Astrocyte (in vitro differentiated cells and primary cell): ENCODE data around the gene OSM. TPM values are rescaled to one million over a fixed set of nuclear protein-coding genes. Genes with fewer than 3 reads are reported as not detected.
A peak's percentile ranks its signal among the peaks of the same experiment; 100 is the strongest.

ENCODE experiments used
- DNase-seq: peaks from one replicate; pipeline ENCODE4 v3.0.0-alpha.2; 2010; ENCODE audit warnings: low read depth
- FAIRE-seq: peaks from 2 replicates; lab custom pipeline; 2011; peaks lifted over from hg19 to GRCh38; lab: Jason Lieb, UNC
- H2AFZ ChIP-seq: 2 replicates; pipeline ENCODE4 v1.6.0; 2012; ENCODE audit warnings: low read depth, low read length, inconsistent platforms
- H3K27ac ChIP-seq: 2 replicates; pipeline ENCODE4 v1.5.1; 2011; ENCODE audit warnings: low read depth, low read length, inconsistent platforms
- H3K27me3 ChIP-seq: 2 replicates; pipeline ENCODE4 v1.6.0; 2011; ENCODE audit warnings: low read length, inconsistent platforms; ENCODE audit not compliant: insufficient read depth
- H3K36me3 ChIP-seq: 2 replicates; pipeline ENCODE4 v1.5.1; 2011; ENCODE audit warnings: low read length, inconsistent platforms; ENCODE audit not compliant: insufficient read depth
- H3K4me1 ChIP-seq: 2 replicates; pipeline ENCODE4 v1.5.1; 2011; ENCODE audit warnings: low read length, inconsistent platforms; ENCODE audit not compliant: insufficient read depth
- H3K4me2 ChIP-seq: 2 replicates; pipeline ENCODE4 v1.6.0; 2012; ENCODE audit warnings: low read length, inconsistent platforms
- H3K4me3 ChIP-seq: 2 replicates; pipeline ENCODE4 v1.5.1; 2011; ENCODE audit warnings: low read depth, mild to moderate bottlenecking, low read length, inconsistent platforms; ENCODE audit not compliant: insufficient read depth
- H3K79me2 ChIP-seq: 2 replicates; pipeline ENCODE4 v1.6.0; 2012; ENCODE audit warnings: mild to moderate bottlenecking, low read length, inconsistent platforms; ENCODE audit not compliant: insufficient read depth
- H3K9ac ChIP-seq: 2 replicates; pipeline ENCODE4 v1.6.0; 2012; ENCODE audit warnings: mild to moderate bottlenecking, low read length, inconsistent platforms
- H3K9me3 ChIP-seq: 2 replicates; pipeline ENCODE4 v1.5.1; 2012; ENCODE audit warnings: low read depth, mild to moderate bottlenecking, low read length, inconsistent platforms; ENCODE audit not compliant: insufficient read depth
- H4K20me1 ChIP-seq: 2 replicates; pipeline ENCODE4 v1.6.0; 2012; ENCODE audit warnings: low read length, inconsistent platforms; ENCODE audit not compliant: insufficient read depth
- H3K27ac Mint-ChIP-seq: one replicate; pipeline ENCODE4 v1.8.0; 2021; ENCODE audit warnings: mild to moderate bottlenecking, mixed read lengths; ENCODE audit not compliant: unreplicated experiment
- H3K27me3 Mint-ChIP-seq: one replicate; pipeline ENCODE4 v1.8.0; 2021; ENCODE audit warnings: low read depth, mixed read lengths; ENCODE audit not compliant: unreplicated experiment
- H3K36me3 Mint-ChIP-seq: one replicate; pipeline ENCODE4 v1.8.0; 2021; ENCODE audit warnings: low read depth, mixed read lengths; ENCODE audit not compliant: unreplicated experiment
- H3K4me1 Mint-ChIP-seq: one replicate; pipeline ENCODE4 v1.8.0; 2021; ENCODE audit warnings: low read depth, mixed read lengths; ENCODE audit not compliant: unreplicated experiment
- H3K4me3 Mint-ChIP-seq: one replicate; pipeline ENCODE4 v1.8.0; 2021; ENCODE audit warnings: mild to moderate bottlenecking, moderate library complexity, mixed read lengths; ENCODE audit not compliant: unreplicated experiment
- H3K9me3 Mint-ChIP-seq: one replicate; pipeline ENCODE4 v1.8.0; 2021; ENCODE audit warnings: mild to moderate bottlenecking, mixed read lengths; ENCODE audit not compliant: unreplicated experiment
- CTCF ChIP-seq: IDR thresholded peaks from 2 replicates; pipeline ENCODE4 v1.5.1; 2011; ENCODE audit warnings: low read depth, mild to moderate bottlenecking, inconsistent platforms, low read length, moderate library complexity; ENCODE audit not compliant: insufficient read depth
- EZH2 ChIP-seq: IDR thresholded peaks from 2 replicates; pipeline ENCODE4 v1.6.1; 2012; ENCODE audit warnings: mild to moderate bottlenecking, low read length, inconsistent platforms; ENCODE audit not compliant: insufficient read depth
- total RNA-seq: library from RNA; stranded (reverse); gene quantifications from 2 replicates; pipeline ENCODE4 v1.2.1, GENCODE V29; 2021

The OSM gene
- total RNA-seq, 1 donor from 2014 or later, result not detected

- peak overlapping the region; percentile 96 for H3K27ac Mint-ChIP-seq
- FAIRE-seq, result no peak
Observed at GRCh38 chr22:30238136-30238535, 28.5 kb downstream of the OSM start.

GRCh38 chr22:30236875-30237274 lies 29.8 kb downstream of the OSM start:
- Histone ChIP-seq H3K4me1 (peaks cover 78% of the 10 kb centered on the region), H3K9me3 (no peaks in the 10 kb centered on the region), H3K27me3 (no peaks in the 10 kb centered on the region), H3K9ac (peak overlapping the region; percentile 76), H2AFZ (no peak overlapping the region), H3K36me3 (peaks cover 5% of the 10 kb centered on the region), H3K79me2 (peaks cover 9% of the 10 kb centered on the region), H3K27ac (peak overlapping the region; percentile 92), H3K4me3 (no peak overlapping the region), H4K20me1 (peaks cover 6% of the 10 kb centered on the region), H3K4me2 (no peak overlapping the region)
- Mint-ChIP-seq H3K36me3 (peaks cover 7% of the 10 kb centered on the region), H3K27me3 (no peaks in the 10 kb centered on the region), H3K4me1 (peaks cover 58% of the 10 kb centered on the region), H3K27ac (peak overlapping the region; percentile 87), H3K4me3 (peak overlapping the region; percentile 35), H3K9me3 (no peaks in the 10 kb centered on the region)
- FAIRE-seq, result no peak
- no peak for DNase-seq
- TF ChIP-seq EZH2, result no peak
- TF ChIP-seq CTCF, result no peak

More at GRCh38 chr22:30238136-30238535, 28.5 kb downstream of the OSM start:
- H3K4me1 Mint-ChIP-seq, result peaks cover 65% of the 10 kb centered on the region
- TF ChIP-seq CTCF (no peak), EZH2 (no peak)
- no peak overlapping the region for H3K4me3 Mint-ChIP-seq
- Histone ChIP-seq H2AFZ (no peak overlapping the region), H3K9me3 (no peaks in the 10 kb centered on the region), H3K27ac (peak overlapping the region; percentile 92), H3K79me2 (peaks cover 21% of the 10 kb centered on the region), H3K4me2 (peak overlapping the region; percentile 19), H3K27me3 (no peaks in the 10 kb centered on the region), H4K20me1 (peaks cover 13% of the 10 kb centered on the region), H3K4me3 (no peak overlapping the region), H3K4me1 (peaks cover 82% of the 10 kb centered on the region), H3K9ac (peak overlapping the region; percentile 76), H3K36me3 (peaks cover 14% of the 10 kb centered on the region)
- DNase-seq, result peak; percentile 74
- H3K9me3 Mint-ChIP-seq, result no peaks in the 10 kb centered on the region
- H3K27me3 Mint-ChIP-seq, result no peaks in the 10 kb centered on the region
- peaks cover 15% of the 10 kb centered on the region for H3K36me3 Mint-ChIP-seq

- peak overlapping the region; percentile 56 for H3K4me2 ChIP-seq
- Mint-ChIP-seq H3K4me1 (peaks cover 55% of the 10 kb centered on the region), H3K27ac (peak overlapping the region; percentile 87), H3K9me3 (no peaks in the 10 kb centered on the region), H3K36me3 (peaks cover 4% of the 10 kb centered on the region), H3K27me3 (no peaks in the 10 kb centered on the region), H3K4me3 (no peak overlapping the region)
- no peak overlapping the region for H3K4me3 ChIP-seq
- peaks cover 5% of the 10 kb centered on the region for H3K36me3 ChIP-seq
- H3K4me1 ChIP-seq, result peaks cover 67% of the 10 kb centered on the region
- no peaks in the 10 kb centered on the region for H4K20me1 ChIP-seq
- peak overlapping the region; percentile 92 for H3K27ac ChIP-seq
- FAIRE-seq, result peak; percentile 82
- H3K27me3 ChIP-seq, result no peaks in the 10 kb centered on the region
- no peak overlapping the region for H2AFZ ChIP-seq
- no peaks in the 10 kb centered on the region for H3K79me2 ChIP-seq
- DNase-seq, result peak; percentile 97
- TF ChIP-seq EZH2, result no peak
- no peak for TF ChIP-seq CTCF
- peak overlapping the region; percentile 79 for H3K9ac ChIP-seq
- H3K9me3 ChIP-seq, result no peaks in the 10 kb centered on the region
Observed at GRCh38 chr22:30235687-30236170, 30.9 kb downstream of the OSM start.
